HepG2 (cell line): ENCODE data around the gene CABLES2. TPM values are rescaled to one million over a fixed set of nuclear protein-coding genes. Genes with fewer than 3 reads are reported as not detected.
A peak's percentile ranks its signal among the peaks of the same experiment; 100 is the strongest.

ENCODE experiments used
- ADNP ChIP-seq: sonication (generic); formaldehyde crosslinking; IDR thresholded peaks from 2 replicates; pipeline ENCODE4 v1.4.0; 2020; ENCODE audit warnings: missing genetic modification reagents
- BORCS8-MEF2B ChIP-seq: sonication (generic); formaldehyde crosslinking; IDR thresholded peaks from 2 replicates; pipeline ENCODE4 v1.8.0; 2022; ENCODE audit warnings: mild to moderate bottlenecking, missing genetic modification reagents
- CCAR2 ChIP-seq: fragments of 200-400 bp; formaldehyde crosslinking; optimal IDR thresholded peaks from 2 replicates; pipeline ENCODE3; 2018; ENCODE audit warnings: low read depth, mild to moderate bottlenecking, low read length, moderate library complexity
- DMAP1 ChIP-seq: IDR thresholded peaks from 2 replicates; pipeline ENCODE4 v1.6.1; 2016
- GTF3A ChIP-seq: sonication (generic); formaldehyde crosslinking; conservative IDR thresholded peaks from 2 replicates; pipeline ENCODE4 v1.4.0; 2020; ENCODE audit warnings: mild to moderate bottlenecking, missing genetic modification reagents
- HNRNPH1 ChIP-seq: fragments of 200-400 bp; formaldehyde crosslinking; optimal IDR thresholded peaks from 2 replicates; pipeline ENCODE3; 2017; ENCODE audit warnings: mild to moderate bottlenecking, low read depth, low read length
- HOXA3 ChIP-seq: sonication (generic); formaldehyde crosslinking; IDR thresholded peaks from 2 replicates; pipeline ENCODE4 v1.5.0; 2020; ENCODE audit warnings: missing genetic modification reagents
- KDM1A ChIP-seq: IDR thresholded peaks from 2 replicates; pipeline ENCODE4 v1.6.1; 2016; ENCODE audit warnings: missing compliant biosample characterization
- LBX2 ChIP-seq: sonication (generic); formaldehyde crosslinking; IDR thresholded peaks from 2 replicates; pipeline ENCODE4 v1.5.0; 2020; ENCODE audit warnings: missing genetic modification reagents, mild to moderate bottlenecking, borderline replicate concordance
- MAF1 ChIP-seq: sonication (generic); formaldehyde crosslinking; IDR thresholded peaks from 2 replicates; pipeline ENCODE4 v1.5.0; 2020; ENCODE audit warnings: missing genetic modification reagents, borderline replicate concordance
- MAFF ChIP-seq: IDR thresholded peaks from 2 replicates; pipeline ENCODE4 v1.6.1; 2011; ENCODE audit warnings: low read depth, low read length, improper control_type of control experiment
- MAX ChIP-seq: IDR thresholded peaks from 2 replicates; pipeline ENCODE4 v1.6.1; 2012; ENCODE audit warnings: inconsistent platforms
- MED13 ChIP-seq: sonication (generic); formaldehyde crosslinking; IDR thresholded peaks from 2 replicates; pipeline ENCODE4 v1.5.0; 2020; ENCODE audit warnings: missing genetic modification reagents
- NRL ChIP-seq: sonication (generic); formaldehyde crosslinking; IDR thresholded peaks from 2 replicates; pipeline ENCODE4 v1.5.0; 2020; ENCODE audit warnings: missing genetic modification reagents, mild to moderate bottlenecking, moderate library complexity, borderline replicate concordance
- PAX8 ChIP-seq: sonication (generic); formaldehyde crosslinking; IDR thresholded peaks from 2 replicates; pipeline ENCODE4 v1.8.0; 2022; ENCODE audit warnings: mild to moderate bottlenecking, missing genetic modification reagents, borderline replicate concordance
- PHF21A ChIP-seq: sonication (generic); formaldehyde crosslinking; IDR thresholded peaks from 2 replicates; pipeline ENCODE4 v1.5.0; 2020; ENCODE audit warnings: mild to moderate bottlenecking, missing genetic modification reagents
- RELA ChIP-seq: sonication (generic); formaldehyde crosslinking; IDR thresholded peaks from 2 replicates; pipeline ENCODE4 v1.4.0; 2020; ENCODE audit warnings: missing genetic modification reagents
- TP53 ChIP-seq: sonication (generic); formaldehyde crosslinking; conservative IDR thresholded peaks from 2 replicates; pipeline ENCODE4 v1.4.0; 2020; ENCODE audit warnings: missing genetic modification reagents
- ZFAT ChIP-seq: sonication (generic); formaldehyde crosslinking; conservative IDR thresholded peaks from 2 replicates; pipeline ENCODE4 v1.8.1; 2023; ENCODE audit warnings: missing genetic modification reagents, inconsistent platforms
- ZMYM3 ChIP-seq: sonication (generic); formaldehyde crosslinking; IDR thresholded peaks from 2 replicates; pipeline ENCODE4 v1.5.1; 2020; ENCODE audit warnings: mild to moderate bottlenecking, missing genetic modification reagents
- ZNF629 ChIP-seq: sonication (generic); formaldehyde crosslinking; conservative IDR thresholded peaks from 2 replicates; pipeline ENCODE4 v1.5.0; 2020; ENCODE audit warnings: missing genetic modification reagents
- ZNF749 ChIP-seq: sonication (generic); formaldehyde crosslinking; IDR thresholded peaks from 2 replicates; pipeline ENCODE4 v1.8.0; 2022; ENCODE audit warnings: mild to moderate bottlenecking, missing genetic modification reagents, moderate library complexity, borderline replicate concordance
- polyA plus RNA-seq, 8 experiments: library from polyadenylated mRNA; depleted of rRNA in 3 of 8; stranded (reverse) in 7 of 8; unstranded in 1 of 8; fragments of >200 nt; fragmentation: Illumina TruSeq in 4 of 8; extraction: Trizol in 4 of 8; gene quantifications; 2 replicates each; pipeline versions ENCODE4 v1.2.1 to v1.2.3, GENCODE V29; 2011 to 2016; ENCODE audit warnings: low read depth in 4 of 8, missing spikeins in 1 of 8, mixed read lengths in 1 of 8; ENCODE audit not compliant: insufficient read depth in 1 of 8
- total RNA-seq, 5 experiments: library from RNA; depleted of rRNA; stranded (reverse); fragments of >200 nt; fragmentation: Illumina TruSeq; extraction: Trizol; gene quantifications; 2 replicates each; pipeline ENCODE4 v1.2.3, GENCODE V29; 2016; ENCODE audit warnings: low read depth in 1 of 5
- TF ChIP-seq, protein P1 (sequence below): sonication (generic); formaldehyde crosslinking; IDR thresholded peaks from 2 replicates; pipeline ENCODE4 v1.5.0; 2020; ENCODE audit warnings: mild to moderate bottlenecking, missing genetic modification reagents
- TF ChIP-seq, protein P2 (sequence below): sonication (generic); formaldehyde crosslinking; IDR thresholded peaks from 2 replicates; pipeline ENCODE4 v1.5.0; 2020; ENCODE audit warnings: missing genetic modification reagents

CABLES2 gene
- total and polyA plus RNA-seq, 2 of the 13 experiments (the other 11 are each of a cell fraction or from before 2014, with no cell fraction given), result 5.2 to 9.7 TPM

DNA sequence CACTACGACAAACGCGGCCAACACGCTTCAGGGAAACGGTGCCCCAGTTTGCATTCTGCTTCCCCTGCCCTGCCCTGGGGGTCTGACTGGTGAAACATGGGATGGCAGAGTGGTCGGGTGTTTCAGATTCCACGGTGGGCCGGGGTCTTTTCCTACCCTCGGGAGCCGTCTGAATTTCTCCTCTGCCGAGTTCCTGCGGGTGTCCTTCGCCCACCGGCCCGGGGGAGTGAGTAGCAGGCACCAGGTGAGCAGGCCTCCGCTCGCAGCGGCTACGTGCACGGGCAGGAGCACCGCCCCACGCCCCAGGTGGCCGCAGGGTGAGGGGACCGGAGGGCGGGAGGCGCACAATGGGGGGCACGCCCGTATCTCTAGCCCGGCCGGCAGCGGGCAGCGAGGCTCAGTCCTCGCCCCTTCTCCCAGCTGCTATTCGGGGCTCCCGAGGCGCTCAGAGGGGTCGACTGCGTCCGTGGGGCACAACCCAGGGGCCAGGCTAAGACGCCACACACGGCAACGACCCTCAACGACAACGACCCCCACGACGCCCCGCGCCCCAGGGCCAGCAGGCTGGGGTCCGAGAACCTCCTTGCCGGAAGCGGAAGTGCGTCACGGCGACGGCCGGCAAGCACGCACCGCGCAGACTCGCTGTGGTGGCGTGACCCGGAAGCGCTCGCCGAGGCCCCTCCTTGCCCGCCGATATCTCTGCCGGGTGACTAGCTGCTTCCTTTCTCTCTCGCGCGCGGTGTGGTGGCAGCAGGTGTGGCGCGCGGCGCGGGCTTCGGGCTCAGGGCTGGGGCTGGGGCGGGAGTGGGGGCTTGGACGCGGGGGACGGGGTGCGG lies 20.5 kb downstream of the CABLES2 start, which contains the start of gene RPS21 (continued):
- TF ChIP-seq PHF21A (CRISPR knock-in tag), result no peak
- TF ChIP-seq ZFAT, result 0 out of 2 replicates have a peak, but pooled peaks have one; percentile 70
- TF ChIP-seq, protein P1, sequence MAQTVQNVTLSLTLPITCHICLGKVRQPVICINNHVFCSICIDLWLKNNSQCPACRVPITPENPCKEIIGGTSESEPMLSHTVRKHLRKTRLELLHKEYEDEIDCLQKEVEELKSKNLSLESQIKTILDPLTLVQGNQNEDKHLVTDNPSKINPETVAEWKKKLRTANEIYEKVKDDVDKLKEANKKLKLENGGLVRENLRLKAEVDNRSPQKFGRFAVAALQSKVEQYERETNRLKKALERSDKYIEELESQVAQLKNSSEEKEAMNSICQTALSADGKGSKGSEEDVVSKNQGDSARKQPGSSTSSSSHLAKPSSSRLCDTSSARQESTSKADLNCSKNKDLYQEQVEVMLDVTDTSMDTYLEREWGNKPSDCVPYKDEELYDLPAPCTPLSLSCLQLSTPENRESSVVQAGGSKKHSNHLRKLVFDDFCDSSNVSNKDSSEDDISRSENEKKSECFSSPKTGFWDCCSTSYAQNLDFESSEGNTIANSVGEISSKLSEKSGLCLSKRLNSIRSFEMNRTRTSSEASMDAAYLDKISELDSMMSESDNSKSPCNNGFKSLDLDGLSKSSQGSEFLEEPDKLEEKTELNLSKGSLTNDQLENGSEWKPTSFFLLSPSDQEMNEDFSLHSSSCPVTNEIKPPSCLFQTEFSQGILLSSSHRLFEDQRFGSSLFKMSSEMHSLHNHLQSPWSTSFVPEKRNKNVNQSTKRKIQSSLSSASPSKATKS (CRISPR knock-in tag), result no peak
- peak; percentile 88 for TF ChIP-seq ZNF749
- no peak for TF ChIP-seq ADNP (CRISPR knock-in tag)
- peak; percentile 97 for TF ChIP-seq HOXA3 (CRISPR knock-in tag)
- no peak for TF ChIP-seq HNRNPH1
- no peak for TF ChIP-seq MAFF
- peak; percentile 44; the same call in 1 of the 2 replicates for TF ChIP-seq GTF3A (CRISPR knock-in tag)
- no peak for TF ChIP-seq CCAR2
- TF ChIP-seq ZMYM3 (CRISPR knock-in tag), result no peak
- peak; percentile 44; the same call in 1 of the 2 replicates for TF ChIP-seq ZNF629 (CRISPR knock-in tag)
- TF ChIP-seq MAF1 (CRISPR knock-in tag), result peak; percentile 90
- peak; percentile 93; the same call in 1 of the 2 replicates for TF ChIP-seq RELA (CRISPR knock-in tag)
- peak; percentile 91 for TF ChIP-seq BORCS8-MEF2B (CRISPR knock-in tag)
- TF ChIP-seq, protein P2, sequence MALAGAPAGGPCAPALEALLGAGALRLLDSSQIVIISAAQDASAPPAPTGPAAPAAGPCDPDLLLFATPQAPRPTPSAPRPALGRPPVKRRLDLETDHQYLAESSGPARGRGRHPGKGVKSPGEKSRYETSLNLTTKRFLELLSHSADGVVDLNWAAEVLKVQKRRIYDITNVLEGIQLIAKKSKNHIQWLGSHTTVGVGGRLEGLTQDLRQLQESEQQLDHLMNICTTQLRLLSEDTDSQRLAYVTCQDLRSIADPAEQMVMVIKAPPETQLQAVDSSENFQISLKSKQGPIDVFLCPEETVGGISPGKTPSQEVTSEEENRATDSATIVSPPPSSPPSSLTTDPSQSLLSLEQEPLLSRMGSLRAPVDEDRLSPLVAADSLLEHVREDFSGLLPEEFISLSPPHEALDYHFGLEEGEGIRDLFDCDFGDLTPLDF (CRISPR knock-in tag), result peak; percentile 81
- TF ChIP-seq DMAP1 (CRISPR knock-in tag), result peak; percentile 94
- TF ChIP-seq KDM1A (CRISPR knock-in tag), result no peak
- TF ChIP-seq MAX, result no peak; the same call in none of the 2 replicates
- TF ChIP-seq PAX8 (CRISPR knock-in tag), result peak; percentile 71; the same call in 1 of the 2 replicates
- peak; percentile 80 for TF ChIP-seq MED13 (CRISPR knock-in tag)
- peak; percentile 79 for TF ChIP-seq TP53 (CRISPR knock-in tag)
- peak; percentile 88; the same call in 1 of the 2 replicates for TF ChIP-seq LBX2 (CRISPR knock-in tag)
- peak; percentile 60 for TF ChIP-seq NRL (CRISPR knock-in tag)
